H9 (cell line): ENCODE data around the gene SIK2. TPM values are rescaled to one million over a fixed set of nuclear protein-coding genes. Genes with fewer than 3 reads are reported as not detected.

Experiments used
- DNase-seq: peaks from one replicate; pipeline ENCODE4 v3.0.0-alpha.2; 2017
- H2AFZ ChIP-seq: one replicate; pipeline ENCODE4 v1.6.1; 2013; ENCODE audit warnings: mild to moderate bottlenecking, low read length, control low read depth, moderate library complexity
- H2AK5ac ChIP-seq: 2 replicates; pipeline ENCODE4 v1.6.1; 2013; ENCODE audit warnings: low read length, control low read depth, mixed read lengths; ENCODE audit not compliant: insufficient read length
- H2BK120ac ChIP-seq: one replicate; pipeline ENCODE4 v1.6.1; 2013; ENCODE audit warnings: low read depth, mild to moderate bottlenecking, low read length, control low read depth, inconsistent platforms; ENCODE audit not compliant: poor library complexity, severe bottlenecking
- H2BK12ac ChIP-seq: 2 replicates; pipeline ENCODE4 v1.6.1; 2013; ENCODE audit warnings: low read length, control low read depth, mixed read lengths, low read depth; ENCODE audit not compliant: insufficient read length
- H2BK15ac ChIP-seq: 2 replicates; pipeline ENCODE4 v1.6.1; 2013; ENCODE audit warnings: low read depth, low read length, control low read depth
- H2BK20ac ChIP-seq: one replicate; pipeline ENCODE4 v1.6.1; 2013; ENCODE audit warnings: low read depth, mild to moderate bottlenecking, low read length, control low read depth, inconsistent platforms; ENCODE audit not compliant: poor library complexity, severe bottlenecking
- H2BK5ac ChIP-seq: 2 replicates; pipeline ENCODE4 v1.6.1; 2013; ENCODE audit warnings: low read length, control low read depth, mixed read lengths; ENCODE audit not compliant: insufficient read length
- H3K14ac ChIP-seq: 2 replicates; pipeline ENCODE4 v1.6.1; 2013; ENCODE audit warnings: low read length, control low read depth; ENCODE audit not compliant: insufficient read depth
- H3K18ac ChIP-seq: 2 replicates; pipeline ENCODE4 v1.6.1; 2013; ENCODE audit warnings: low read depth, mild to moderate bottlenecking, mixed read lengths, low read length, control low read depth; ENCODE audit not compliant: insufficient read length
- H3K23ac ChIP-seq: 2 replicates; pipeline ENCODE4 v1.6.1; 2013; ENCODE audit warnings: low read length, control low read depth, mixed read lengths, low read depth; ENCODE audit not compliant: insufficient read length
- H3K23me2 ChIP-seq: 2 replicates; pipeline ENCODE4 v1.6.1; 2013; ENCODE audit warnings: low read depth, mild to moderate bottlenecking, mixed read lengths, low read length, control low read depth; ENCODE audit not compliant: insufficient read length, poor library complexity, severe bottlenecking
- H3K27ac ChIP-seq: 2 replicates; pipeline ENCODE4 v1.5.1; 2013; ENCODE audit warnings: low read length, control low read depth, mixed read lengths, low read depth; ENCODE audit not compliant: insufficient read length
- H3K27me3 ChIP-seq: 2 replicates; pipeline ENCODE4 v1.6.1; 2013; ENCODE audit warnings: low read length, control low read depth, inconsistent platforms; ENCODE audit not compliant: insufficient read depth
- H3K4ac ChIP-seq: 2 replicates; pipeline ENCODE4 v1.6.1; 2013; ENCODE audit warnings: low read depth, mild to moderate bottlenecking, control low read depth, inconsistent platforms, low read length, moderate library complexity
- H3K4me1 ChIP-seq: 2 replicates; pipeline ENCODE4 v1.6.1; 2013; ENCODE audit warnings: low read length, control low read depth, inconsistent platforms; ENCODE audit not compliant: insufficient read depth
- H3K4me2 ChIP-seq: 2 replicates; pipeline ENCODE4 v1.6.1; 2013; ENCODE audit warnings: low read length, control low read depth, mixed read lengths; ENCODE audit not compliant: insufficient read length, insufficient read depth
- H3K56ac ChIP-seq: 2 replicates; pipeline ENCODE4 v1.6.1; 2013; ENCODE audit warnings: low read depth, mild to moderate bottlenecking, mixed read lengths, low read length, control low read depth; ENCODE audit not compliant: insufficient read length
- H3K79me1 ChIP-seq: 2 replicates; pipeline ENCODE4 v1.6.1; 2013; ENCODE audit warnings: low read depth, mild to moderate bottlenecking, moderate library complexity, low read length, control low read depth, inconsistent platforms; ENCODE audit not compliant: insufficient read depth, poor library complexity, severe bottlenecking
- H3K79me2 ChIP-seq: 2 replicates; pipeline ENCODE4 v1.6.1; 2013; ENCODE audit warnings: low read length, control low read depth, inconsistent platforms; ENCODE audit not compliant: insufficient read depth
- H3K9ac ChIP-seq: 2 replicates; pipeline ENCODE4 v1.6.1; 2013; ENCODE audit warnings: low read length, control low read depth, mixed read lengths; ENCODE audit not compliant: insufficient read length; ENCODE audit errors: extremely low read depth
- H3K9me3 ChIP-seq: one replicate; pipeline ENCODE4 v1.6.1; 2013; ENCODE audit warnings: low read depth, low read length, inconsistent platforms; ENCODE audit not compliant: control insufficient read depth
- H3T11ph ChIP-seq: one replicate; pipeline ENCODE4 v1.6.1; 2013; ENCODE audit warnings: mild to moderate bottlenecking, low read length, control low read depth, inconsistent platforms
- H4K20me1 ChIP-seq: one replicate; pipeline ENCODE4 v1.6.1; 2013; ENCODE audit not compliant: control insufficient read depth, insufficient read length, insufficient read depth
- H4K5ac ChIP-seq: 2 replicates; pipeline ENCODE4 v1.6.1; 2013; ENCODE audit warnings: low read depth, mild to moderate bottlenecking, mixed read lengths, low read length, control low read depth; ENCODE audit not compliant: insufficient read length
- H4K8ac ChIP-seq: replicated peaks from 2 replicates; pipeline ENCODE4 v1.6.1; 2013; ENCODE audit warnings: low read length, control low read depth, mixed read lengths, low read depth; ENCODE audit not compliant: insufficient read length
- H4K91ac ChIP-seq: 2 replicates; pipeline ENCODE4 v1.6.1; 2013; ENCODE audit warnings: low read depth, mild to moderate bottlenecking, moderate library complexity, mixed read lengths, low read length, control low read depth; ENCODE audit not compliant: insufficient read length
- H3K27ac Mint-ChIP-seq, 3 experiments: 2 replicates in 2 of 3; 3 replicates in 1 of 3; pipeline ENCODE4 v1.8.0; 2020 to 2021; ENCODE audit warnings: mixed read lengths in 3 of 3, mild to moderate bottlenecking in 1 of 3, moderate library complexity in 1 of 3
- H3K27me3 Mint-ChIP-seq: 2 replicates; pipeline ENCODE4 v1.8.0; 2021; ENCODE audit warnings: low read depth, mild to moderate bottlenecking, moderate library complexity, mixed read lengths
- H3K36me3 Mint-ChIP-seq, 3 experiments: 2 replicates in 2 of 3; 3 replicates in 1 of 3; pipeline ENCODE4 v1.8.0; 2020 to 2021; ENCODE audit warnings: low read depth in 3 of 3, mixed read lengths in 3 of 3; ENCODE audit not compliant: insufficient read depth in 1 of 3
- H3K4me1 Mint-ChIP-seq, 2 experiments: 2 replicates each; pipeline ENCODE4 v1.8.0; 2020; ENCODE audit warnings: mixed read lengths in 2 of 2
- H3K4me3 Mint-ChIP-seq, 2 experiments: 2 replicates in 1 of 2; 3 replicates in 1 of 2; pipeline ENCODE4 v1.8.0; 2020 to 2021; ENCODE audit warnings: mild to moderate bottlenecking in 2 of 2, mixed read lengths in 2 of 2, moderate library complexity in 1 of 2
- H3K9me3 Mint-ChIP-seq, 2 experiments: 2 replicates in 1 of 2; 3 replicates in 1 of 2; pipeline ENCODE4 v1.8.0; 2020; ENCODE audit warnings: mild to moderate bottlenecking in 2 of 2, mixed read lengths in 2 of 2, moderate library complexity in 1 of 2
- WGBS: extraction: QIAGEN DNeasy Blood & Tissue Kit; methylation state at CpG from one replicate; pipeline ENCODE4 v1.1.7; 2013; ENCODE audit warnings: missing lambda C conversion rate, low lambda C conversion rate, mixed read lengths; ENCODE audit not compliant: insufficient read length; ENCODE audit errors: extremely low coverage; 5-methylcytosine and 5-hydroxymethylcytosine counted together
- total RNA-seq: library from RNA; stranded (reverse); gene quantifications from 2 replicates; pipeline ENCODE4 v1.2.1, GENCODE V29; 2021
- TF ChIP-seq, protein P1 (sequence below): fragments of 200-600 bp; sonication (generic); conservative IDR thresholded peaks from 3 replicates; pipeline ENCODE4 v1.8.0; 2021; ENCODE audit warnings: antibody characterized with exemption, mild to moderate bottlenecking

Gene SIK2
- total RNA-seq, 1 experiment from 2014 or later, result 7.5 TPM

DNA sequence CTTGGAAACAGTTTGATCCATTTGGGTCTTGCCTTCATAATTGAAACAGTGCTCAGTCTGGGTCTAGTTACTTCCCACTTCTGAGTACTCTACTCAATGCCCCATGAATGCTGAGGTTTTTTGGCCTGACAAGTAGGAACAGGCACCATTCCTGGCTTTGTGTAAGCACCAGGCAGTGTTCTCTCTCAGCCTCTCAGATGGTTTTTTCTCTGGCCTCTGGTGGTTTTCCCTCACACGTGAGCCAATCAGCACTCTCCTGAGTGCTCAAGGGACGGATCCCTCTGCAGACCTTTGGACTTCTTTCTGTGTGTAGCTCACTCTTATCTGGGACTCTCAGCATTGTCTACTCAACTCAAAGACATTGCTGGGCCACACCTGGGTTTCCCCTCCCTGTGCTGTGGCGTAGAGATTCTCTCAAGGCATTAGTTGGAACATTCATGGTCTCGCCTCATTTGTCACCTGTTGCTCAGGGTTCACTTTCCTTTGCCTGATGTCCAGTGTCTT is 21.3 kb downstream of the SIK2 start:
- Mint-ChIP-seq H3K27me3 (no peaks in the 10 kb centered on the region), H3K36me3 (peaks cover 6 to 22% (median 19%) of the 10 kb centered on the region in 3 experiments; a peak in 6 of 7 replicates), H3K4me1 (no peaks in the 10 kb centered on the region), H3K9me3 (no peaks in the 10 kb centered on the region), H3K4me3 (no peak overlapping the region), H3K27ac (peak overlapping the region in 1 of 3 experiments; percentile 3; a peak in 1 of 7 replicates)
- Histone ChIP-seq H3K18ac (no peak overlapping the region), H3K79me2 (no peaks in the 10 kb centered on the region), H4K20me1 (no peaks in the 10 kb centered on the region), H3K27ac (no peak overlapping the region), H2AK5ac (no peak overlapping the region), H2BK12ac (no peak overlapping the region), H3K23me2 (no peaks in the 10 kb centered on the region), H3K4me1 (no peaks in the 10 kb centered on the region), H3K23ac (no peak overlapping the region), H3K27me3 (no peaks in the 10 kb centered on the region), H2BK15ac (no peak overlapping the region), H3K9me3 (no peaks in the 10 kb centered on the region), H3K4ac (no peak overlapping the region), H2BK5ac (no peak overlapping the region), H2BK120ac (no peak overlapping the region), H3K56ac (no peak overlapping the region), H4K91ac (no peak overlapping the region), H3K4me2 (no peak overlapping the region), H4K8ac (no peak overlapping the region), H3K14ac (no peak overlapping the region; the same call in 1 of the 2 replicates), H2BK20ac (no peak overlapping the region), H3K79me1 (no peaks in the 10 kb centered on the region), H3K9ac (no peak overlapping the region), H2AFZ (no peak overlapping the region), H3T11ph (no peak overlapping the region), H4K5ac (no peak overlapping the region)
- no CpG with 5 or more reads among the region's 4 CpGs for WGBS
- TF ChIP-seq, protein P1, sequence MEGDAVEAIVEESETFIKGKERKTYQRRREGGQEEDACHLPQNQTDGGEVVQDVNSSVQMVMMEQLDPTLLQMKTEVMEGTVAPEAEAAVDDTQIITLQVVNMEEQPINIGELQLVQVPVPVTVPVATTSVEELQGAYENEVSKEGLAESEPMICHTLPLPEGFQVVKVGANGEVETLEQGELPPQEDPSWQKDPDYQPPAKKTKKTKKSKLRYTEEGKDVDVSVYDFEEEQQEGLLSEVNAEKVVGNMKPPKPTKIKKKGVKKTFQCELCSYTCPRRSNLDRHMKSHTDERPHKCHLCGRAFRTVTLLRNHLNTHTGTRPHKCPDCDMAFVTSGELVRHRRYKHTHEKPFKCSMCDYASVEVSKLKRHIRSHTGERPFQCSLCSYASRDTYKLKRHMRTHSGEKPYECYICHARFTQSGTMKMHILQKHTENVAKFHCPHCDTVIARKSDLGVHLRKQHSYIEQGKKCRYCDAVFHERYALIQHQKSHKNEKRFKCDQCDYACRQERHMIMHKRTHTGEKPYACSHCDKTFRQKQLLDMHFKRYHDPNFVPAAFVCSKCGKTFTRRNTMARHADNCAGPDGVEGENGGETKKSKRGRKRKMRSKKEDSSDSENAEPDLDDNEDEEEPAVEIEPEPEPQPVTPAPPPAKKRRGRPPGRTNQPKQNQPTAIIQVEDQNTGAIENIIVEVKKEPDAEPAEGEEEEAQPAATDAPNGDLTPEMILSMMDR, result no peak
- DNase-seq, result no peak
